ENCODE data around the gene RASL12. TPM values are rescaled to one million over a fixed set of nuclear protein-coding genes. Genes with fewer than 3 reads are reported as not detected.

Gene RASL12
- polyA plus RNA-seq, 1 experiment: 0.16 TPM

GRCh38 chr15:65034719-65035118, 33.1 kb downstream of the RASL12 start:
- POLR2A ChIA-PET: interaction anchor here (0.7 kb wide), 1 partner anchor 1868 kb away, joined by 3 read pairs; no protein-coding TSS in a partner anchor
- CTCF ChIA-PET: interaction anchor here (1.0 to 3.1 kb wide), 12 partner anchors 9 to 304 kb away, joined by 3 to 45 read pairs (median 7); partner anchors contain the start of genes KBTBD13 and SLC51B
- no peak overlapping the region for H3K4me3 ChIP-seq (ENCODE audit: low read depth, low read length)

GRCh38 chr15:65033659-65034269, 34.0 kb downstream of the RASL12 start:
- Histone ChIP-seq H3K27me3 (ENCODE audit: control insufficient read depth, insufficient read depth, low read length) (peaks cover 3% of the 10 kb centered on the region; the same call in 1 of the 2 replicates), H3K4me3 (ENCODE audit: low read depth, low read length) (no peak overlapping the region), H3K36me3 (ENCODE audit: control insufficient read depth, insufficient read depth, low read length) (no peaks in the 10 kb centered on the region)
- ChIA-PET CTCF (interaction anchor here (0.6 to 3.1 kb wide), 24 partner anchors 9 to 347 kb away, joined by 3 to 45 read pairs (median 4); partner anchors contain the start of genes KBTBD13 and SLC51B), POLR2A (no interaction called here)
- TF ChIP-seq CTCF (IDR thresholded peaks at IDR 0.05; ENCODE audit: insufficient read depth, low read depth, low read length): peak; percentile 71
- DNase-seq (ENCODE audit: low read depth): no peak

More at GRCh38 chr15:65034719-65035118, 33.1 kb downstream of the RASL12 start:
- Histone ChIP-seq H3K27me3 (ENCODE audit: control insufficient read depth, insufficient read depth, low read length) (peaks cover 3% of the 10 kb centered on the region; the same call in 1 of the 2 replicates), H3K36me3 (ENCODE audit: control insufficient read depth, insufficient read depth, low read length) (no peaks in the 10 kb centered on the region)
- DNase-seq (ENCODE audit: low read depth): no peak
- no peak for TF ChIP-seq CTCF (IDR thresholded peaks at IDR 0.05; ENCODE audit: insufficient read depth, low read depth, low read length)

- Histone ChIP-seq H3K4me3 (ENCODE audit: low read depth, low read length) (no peak overlapping the region), H3K27me3 (ENCODE audit: control insufficient read depth, insufficient read depth, low read length) (peaks cover 3% of the 10 kb centered on the region; the same call in 1 of the 2 replicates), H3K36me3 (ENCODE audit: control insufficient read depth, insufficient read depth, low read length) (no peaks in the 10 kb centered on the region)
- TF ChIP-seq CTCF (IDR thresholded peaks at IDR 0.05; ENCODE audit: insufficient read depth, low read depth, low read length): peak; percentile 75
- POLR2A ChIA-PET: no interaction called here
- DNase-seq (ENCODE audit: low read depth): no peak
- CTCF ChIA-PET: interaction anchor here (0.6 to 3.1 kb wide), 15 partner anchors 11 to 346 kb away, joined by 3 to 45 read pairs (median 6); partner anchors contain the start of genes KBTBD13 and SLC51B
Observed at GRCh38 chr15:65032801-65033537, 34.8 kb downstream of the RASL12 start.

- peaks cover 3% of the 10 kb centered on the region; the same call in 1 of the 2 replicates for H3K27me3 ChIP-seq (ENCODE audit: control insufficient read depth, insufficient read depth, low read length)
- H3K4me3 ChIP-seq (ENCODE audit: low read depth, low read length): peak overlapping the region; percentile 91
- POLR2A ChIA-PET: no interaction called here
- H3K36me3 ChIP-seq (ENCODE audit: control insufficient read depth, insufficient read depth, low read length): peaks cover 8% of the 10 kb centered on the region
- no peak for TF ChIP-seq CTCF (IDR thresholded peaks at IDR 0.05; ENCODE audit: insufficient read depth, low read depth, low read length)
- CTCF ChIA-PET: interaction anchor here (1.4 kb wide), 1 partner anchor 47 kb away, joined by 3 read pairs; no protein-coding TSS in a partner anchor
- DNase-seq (ENCODE audit: low read depth): no peak
Observed at GRCh38 chr15:65029736-65030208, 38.0 kb downstream of the RASL12 start.

Measured in BJ (cell line).